Brain microvascular endothelial cell (primary cell): ENCODE results near the gene BPIFA1.

Source experiments
- DNase-seq: peaks from one replicate; pipeline ENCODE4 v3.0.0-alpha.2; 2020
- H3K27ac ChIP-seq: fragments of 250-450 bp; sonication (Bioruptor Pico); 2 replicates; pipeline ENCODE4 v1.5.1; 2020; ENCODE audit warnings: mild to moderate bottlenecking, moderate library complexity
- H3K27me3 ChIP-seq: fragments of 250-450 bp; sonication (Bioruptor Pico); replicated peaks from 2 replicates; pipeline ENCODE4 v1.5.1; 2020; ENCODE audit warnings: mild to moderate bottlenecking
- H3K36me3 ChIP-seq: fragments of 250-450 bp; sonication (Bioruptor Pico); replicated peaks from 2 replicates; pipeline ENCODE4 v1.5.1; 2020; ENCODE audit warnings: mild to moderate bottlenecking
- H3K4me3 ChIP-seq: 2 replicates; pipeline ENCODE4 v1.5.1; 2011; ENCODE audit warnings: low read depth, mild to moderate bottlenecking, control low read depth, low read length, moderate library complexity
- CTCF ChIP-seq: IDR thresholded peaks from 2 replicates; pipeline ENCODE4 v1.5.1; 2011; ENCODE audit warnings: low read depth, mild to moderate bottlenecking, moderate library complexity, low read length, control low read depth, inconsistent platforms; ENCODE audit errors: missing control alignments
- in situ Hi-C: cut with HindIII; loops from 2 replicates; pipeline ENCODE4 v1.10.0; 2017; ENCODE audit warnings: low sequenced_read_pairs, low pct_ligation_motif_present

Gene BPIFA1

GRCh38 chr20:33291416-33291815 is 55.6 kb downstream of the BPIFA1 start:
- no peak overlapping the region for H3K4me3 ChIP-seq
- DNase-seq, result no peak
- TF ChIP-seq CTCF, result no peak
- no peak overlapping the region for H3K27ac ChIP-seq
- no peaks in the 10 kb centered on the region for H3K36me3 ChIP-seq
- in situ Hi-C loops, result no loop called here
- H3K27me3 ChIP-seq, result peaks cover 2% of the 10 kb centered on the region

GRCh38 chr20:33291830-33292355 is 56.1 kb downstream of the BPIFA1 start:
- TF ChIP-seq CTCF, result peak; percentile 95
- Histone ChIP-seq H3K36me3 (no peaks in the 10 kb centered on the region), H3K27me3 (peaks cover 2% of the 10 kb centered on the region), H3K27ac (no peak overlapping the region), H3K4me3 (no peak overlapping the region)
- DNase-seq, result peak; percentile 4
- in situ Hi-C loops, result no loop called here
